Measurements from ENCODE around the gene PDC.

The PDC gene

GRCh38 chr1:186461014-186461413 lies at the start of gene PDC:
PDC (minus strand) TSS chr1:186461114; CDS start chr1:186449459, 11,655 bp downstream.
- no peak for DNase-seq (ENCODE audit: low read depth in 2 of 2)

- DNase-seq (ENCODE audit: low read depth in 2 of 2) = no peak
Observed at GRCh38 chr1:186503190-186503589, 42.3 kb upstream of the PDC start.

- no peak for DNase-seq (ENCODE audit: low read depth in 2 of 2)
Observed at GRCh38 chr1:186502087-186502486, 41.2 kb upstream of the PDC start.

- no peak for DNase-seq (ENCODE audit: low read depth in 2 of 2)
Observed at GRCh38 chr1:186500804-186501203, 39.9 kb upstream of the PDC start.

- DNase-seq (ENCODE audit: low read depth in 2 of 2) = no peak
Observed at GRCh38 chr1:186499571-186499970, 38.7 kb upstream of the PDC start.

- no peak for DNase-seq (ENCODE audit: low read depth in 2 of 2)
Observed at GRCh38 chr1:186498695-186499389, 37.9 kb upstream of the PDC start.

GRCh38 chr1:186498071-186498470 lies 37.2 kb upstream of the PDC start:
- no peak for DNase-seq (ENCODE audit: low read depth in 2 of 2)

GRCh38 chr1:186497651-186498050 lies 36.7 kb upstream of the PDC start:
- DNase-seq (ENCODE audit: low read depth in 2 of 2) = no peak

GRCh38 chr1:186496171-186496851 lies 35.4 kb upstream of the PDC start:
- no peak for DNase-seq (ENCODE audit: low read depth in 2 of 2)

- DNase-seq (ENCODE audit: low read depth in 2 of 2) = no peak
Observed at GRCh38 chr1:186494832-186495271, 33.9 kb upstream of the PDC start.

GRCh38 chr1:186492531-186493291 lies 31.8 kb upstream of the PDC start:
- DNase-seq (ENCODE audit: low read depth in 2 of 2) = no peak

GRCh38 chr1:186491336-186491735 lies 30.4 kb upstream of the PDC start:
- DNase-seq (ENCODE audit: low read depth in 2 of 2) = no peak

- DNase-seq (ENCODE audit: low read depth in 2 of 2) = no peak
Observed at GRCh38 chr1:186487163-186487562, 26.2 kb upstream of the PDC start.

GRCh38 chr1:186486061-186486460 lies 25.1 kb upstream of the PDC start:
- no peak for DNase-seq (ENCODE audit: low read depth in 2 of 2)

- DNase-seq (ENCODE audit: low read depth in 2 of 2) = no peak
Observed at GRCh38 chr1:186483561-186483960, 22.6 kb upstream of the PDC start.

- DNase-seq (ENCODE audit: low read depth in 2 of 2) = peak; percentile 19 to 33
Observed at GRCh38 chr1:186482661-186483255, 21.8 kb upstream of the PDC start.

GRCh38 chr1:186481303-186481888 lies 20.5 kb upstream of the PDC start:
- DNase-seq (ENCODE audit: low read depth in 2 of 2) = no peak

- DNase-seq (ENCODE audit: low read depth in 2 of 2) = no peak
Observed at GRCh38 chr1:186479162-186479561, 18.2 kb upstream of the PDC start.

GRCh38 chr1:186476264-186477040 lies 15.5 kb upstream of the PDC start:
- no peak for DNase-seq (ENCODE audit: low read depth in 2 of 2)

GRCh38 chr1:186474208-186474607 lies 13.3 kb upstream of the PDC start:
- DNase-seq (ENCODE audit: low read depth in 2 of 2) = no peak

- DNase-seq (ENCODE audit: low read depth in 2 of 2) = no peak
Observed at GRCh38 chr1:186473047-186473446, 12.1 kb upstream of the PDC start.

All from stimulated activated CD8-positive, alpha-beta memory T cell treated with anti-CD3 and anti-CD28 coated beads, Interleukin-15, amount 100 ng/mL, for 48 hours (primary cell).